Endothelial cell of umbilical vein (primary cell): ENCODE data around the gene CES1.

ENCODE experiments used
- EZH2 ChIP-seq: IDR thresholded peaks from 2 replicates; pipeline ENCODE4 v1.6.1; 2012; ENCODE audit warnings: borderline replicate concordance, low read depth, mild to moderate bottlenecking, moderate library complexity, low read length, inconsistent platforms; ENCODE audit not compliant: severe bottlenecking
- FOS ChIP-seq: IDR thresholded peaks from 2 replicates; pipeline ENCODE4 v1.6.1; 2011; ENCODE audit warnings: mild to moderate bottlenecking, low read length, moderate library complexity, borderline replicate concordance; ENCODE audit not compliant: insufficient read depth
- MYC ChIP-seq: IDR thresholded peaks from one replicate; pipeline ENCODE4 v1.6.1; 2011; ENCODE audit warnings: mild to moderate bottlenecking, low read depth, low read length
- POLR2A ChIP-seq: IDR thresholded peaks from 2 replicates; pipeline ENCODE4 v1.6.1; 2012; ENCODE audit warnings: low read depth, mild to moderate bottlenecking, control low read depth, low read length
- POLR2AphosphoS5 ChIP-seq: IDR thresholded peaks from 2 replicates; pipeline ENCODE4 v1.6.1; 2012; ENCODE audit warnings: low read depth, mild to moderate bottlenecking, control low read depth, low read length, moderate library complexity; ENCODE audit not compliant: insufficient read depth
- TF ChIP-seq, protein P1 (sequence below), 2 donors: IDR thresholded peaks; 1 replicate in 1 of 2; 2 replicates in 1 of 2; pipeline ENCODE4 v1.5.1; 2011; ENCODE audit warnings: low read length in 2 of 2, mild to moderate bottlenecking in 2 of 2, moderate library complexity in 2 of 2, control low read depth in 1 of 2, inconsistent platforms in 1 of 2, low read depth in 1 of 2; ENCODE audit not compliant: insufficient read depth in 1 of 2; ENCODE audit errors: extremely low read depth in 1 of 2
- TF ChIP-seq, protein P2 (sequence below): IDR thresholded peaks from 2 replicates; pipeline ENCODE4 v1.6.1; 2011; ENCODE audit not compliant: insufficient read depth, insufficient read length

DNA sequence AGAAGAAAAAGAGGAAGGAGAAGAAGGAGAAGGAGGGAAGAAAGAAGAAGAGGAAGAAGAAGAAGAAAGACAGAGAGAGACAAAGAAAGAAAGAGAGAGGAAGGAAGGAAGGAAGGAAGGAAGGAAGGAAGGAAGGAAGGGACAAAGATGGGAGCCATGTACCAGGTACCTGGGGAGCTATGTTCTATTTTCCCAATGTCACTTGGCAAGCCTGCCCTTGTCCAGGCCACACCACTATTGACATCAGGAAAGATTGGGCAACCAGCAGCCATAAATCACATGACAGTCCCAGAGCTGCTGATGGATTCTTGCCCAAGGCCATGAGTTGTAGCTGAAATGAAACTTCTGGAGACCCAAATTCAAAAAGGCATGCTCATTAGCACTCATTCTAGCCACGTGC, 2.7 kb upstream of the CES1 start:
- TF ChIP-seq EZH2 (no peak), POLR2A (no peak), MYC (no peak), POLR2AphosphoS5 (no peak), FOS (no peak)
- TF ChIP-seq, protein P1, sequence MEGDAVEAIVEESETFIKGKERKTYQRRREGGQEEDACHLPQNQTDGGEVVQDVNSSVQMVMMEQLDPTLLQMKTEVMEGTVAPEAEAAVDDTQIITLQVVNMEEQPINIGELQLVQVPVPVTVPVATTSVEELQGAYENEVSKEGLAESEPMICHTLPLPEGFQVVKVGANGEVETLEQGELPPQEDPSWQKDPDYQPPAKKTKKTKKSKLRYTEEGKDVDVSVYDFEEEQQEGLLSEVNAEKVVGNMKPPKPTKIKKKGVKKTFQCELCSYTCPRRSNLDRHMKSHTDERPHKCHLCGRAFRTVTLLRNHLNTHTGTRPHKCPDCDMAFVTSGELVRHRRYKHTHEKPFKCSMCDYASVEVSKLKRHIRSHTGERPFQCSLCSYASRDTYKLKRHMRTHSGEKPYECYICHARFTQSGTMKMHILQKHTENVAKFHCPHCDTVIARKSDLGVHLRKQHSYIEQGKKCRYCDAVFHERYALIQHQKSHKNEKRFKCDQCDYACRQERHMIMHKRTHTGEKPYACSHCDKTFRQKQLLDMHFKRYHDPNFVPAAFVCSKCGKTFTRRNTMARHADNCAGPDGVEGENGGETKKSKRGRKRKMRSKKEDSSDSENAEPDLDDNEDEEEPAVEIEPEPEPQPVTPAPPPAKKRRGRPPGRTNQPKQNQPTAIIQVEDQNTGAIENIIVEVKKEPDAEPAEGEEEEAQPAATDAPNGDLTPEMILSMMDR (IDR thresholded peaks at IDR 0.05; ENCODE audit: extremely low read depth in 1 of 2, insufficient read depth in 1 of 2, low read depth in 1 of 2, low read length in 2 of 2), result no peak
- TF ChIP-seq, protein P2, sequence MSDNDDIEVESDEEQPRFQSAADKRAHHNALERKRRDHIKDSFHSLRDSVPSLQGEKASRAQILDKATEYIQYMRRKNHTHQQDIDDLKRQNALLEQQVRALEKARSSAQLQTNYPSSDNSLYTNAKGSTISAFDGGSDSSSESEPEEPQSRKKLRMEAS, result no peak
